PC-9 (cell line): ENCODE results near the gene PCDH9. TPM values are rescaled to one million over a fixed set of nuclear protein-coding genes. Genes with fewer than 3 reads are reported as not detected.

Experiments used
- BruUV-seq: library from RNA; stranded (reverse); fragments of 400-500 nt; replicated peaks from 2 replicates; lab custom pipeline; 2021; lab: Mats Ljungman, UMichigan
- CTCF ChIA-PET: fragments of 300-600 bp; sonication (Branson Sonifier 250); formaldehyde crosslinking; loops from one replicate; lab custom pipeline; 2022; ENCODE audit warnings: antibody characterized with exemption; lab: Charles Lee
- POLR2A ChIA-PET: fragments of 300-600 bp; sonication (Branson Sonifier 250); formaldehyde crosslinking; loops from one replicate; lab custom pipeline; 2022; ENCODE audit warnings: antibody characterized with exemption; ENCODE audit not compliant: unreplicated experiment; lab: Charles Lee
- DNase-seq, 2 experiments: peaks; one replicate each; pipeline versions ENCODE4 v3.0.0 to v3.0.0-alpha.2; 2015 to 2022; ENCODE audit warnings: mixed read lengths in 1 of 2
- H2AFZ ChIP-seq: fragments of 200-600 bp; sonication (generic); 2 replicates; pipeline ENCODE4 v1.8.1; 2017; ENCODE audit warnings: antibody characterized with exemption
- H3F3A ChIP-seq: fragments of 200-600 bp; sonication (generic); 2 replicates; pipeline ENCODE4 v1.8.1; 2017; ENCODE audit warnings: antibody characterized with exemption, mild to moderate bottlenecking, low read depth; ENCODE audit not compliant: insufficient read depth
- H3K27ac ChIP-seq: fragments of 200-600 bp; sonication (generic); 2 replicates; pipeline ENCODE4 v1.6.1; 2016; ENCODE audit warnings: mixed run types
- H3K27me3 ChIP-seq: fragments of 200-600 bp; sonication (generic); 2 replicates; pipeline ENCODE4 v1.6.1; 2016; ENCODE audit warnings: low read depth, mixed run types; ENCODE audit not compliant: insufficient read depth
- H3K36me3 ChIP-seq: fragments of 200-600 bp; sonication (generic); 2 replicates; pipeline ENCODE4 v1.6.1; 2016; ENCODE audit warnings: low read depth, mixed run types
- H3K4me1 ChIP-seq: fragments of 200-600 bp; sonication (generic); replicated peaks from 2 replicates; pipeline ENCODE4 v1.6.1; 2016; ENCODE audit warnings: mixed run types; ENCODE audit not compliant: insufficient read depth
- H3K4me2 ChIP-seq: fragments of 200-600 bp; sonication (generic); 2 replicates; pipeline ENCODE4 v1.6.1; 2017; ENCODE audit warnings: mixed run types
- H3K4me3 ChIP-seq: fragments of 200-600 bp; sonication (generic); 2 replicates; pipeline ENCODE4 v1.6.1; 2016; ENCODE audit warnings: mixed run types
- H3K79me2 ChIP-seq: fragments of 200-600 bp; sonication (generic); 2 replicates; pipeline ENCODE4 v1.6.1; 2017; ENCODE audit warnings: low read depth, mixed run types
- H3K9me2 ChIP-seq: fragments of 200-600 bp; sonication (generic); 2 replicates; pipeline ENCODE4 v1.8.1; 2017; ENCODE audit warnings: mild to moderate bottlenecking; ENCODE audit not compliant: insufficient read depth
- H3K9me3 ChIP-seq: fragments of 200-600 bp; sonication (generic); 2 replicates; pipeline ENCODE4 v1.8.1; 2016; ENCODE audit warnings: low read depth; ENCODE audit not compliant: insufficient read depth
- H4K20me1 ChIP-seq: fragments of 200-600 bp; sonication (generic); 2 replicates; pipeline ENCODE4 v1.8.1; 2017; ENCODE audit not compliant: insufficient read depth
- CTCF ChIP-seq: fragments of 200-600 bp; sonication (generic); conservative IDR thresholded peaks from 2 replicates; pipeline ENCODE4 v1.6.1; 2017; ENCODE audit warnings: mixed run types, antibody characterized with exemption, mild to moderate bottlenecking, moderate library complexity
- EZH2 ChIP-seq: fragments of 200-600 bp; sonication (generic); IDR thresholded peaks from 2 replicates; pipeline ENCODE4 v1.8.0; 2017; ENCODE audit warnings: antibody characterized with exemption, low read depth
- intact Hi-C: fragments of 100-400 bp; cut with micrococcal nuclease; formaldehyde crosslinking; loops from one replicate; pipeline ENCODE4 v1.10.0; 2022; ENCODE audit not compliant: unreplicated experiment
- total RNA-seq: library from RNA; stranded (reverse); gene quantifications from 2 replicates; pipeline ENCODE4 v1.2.3, GENCODE V29; 2021

Gene PCDH9
- total RNA-seq, 1 experiment from 2014 or later, result 0.37 TPM

DNA sequence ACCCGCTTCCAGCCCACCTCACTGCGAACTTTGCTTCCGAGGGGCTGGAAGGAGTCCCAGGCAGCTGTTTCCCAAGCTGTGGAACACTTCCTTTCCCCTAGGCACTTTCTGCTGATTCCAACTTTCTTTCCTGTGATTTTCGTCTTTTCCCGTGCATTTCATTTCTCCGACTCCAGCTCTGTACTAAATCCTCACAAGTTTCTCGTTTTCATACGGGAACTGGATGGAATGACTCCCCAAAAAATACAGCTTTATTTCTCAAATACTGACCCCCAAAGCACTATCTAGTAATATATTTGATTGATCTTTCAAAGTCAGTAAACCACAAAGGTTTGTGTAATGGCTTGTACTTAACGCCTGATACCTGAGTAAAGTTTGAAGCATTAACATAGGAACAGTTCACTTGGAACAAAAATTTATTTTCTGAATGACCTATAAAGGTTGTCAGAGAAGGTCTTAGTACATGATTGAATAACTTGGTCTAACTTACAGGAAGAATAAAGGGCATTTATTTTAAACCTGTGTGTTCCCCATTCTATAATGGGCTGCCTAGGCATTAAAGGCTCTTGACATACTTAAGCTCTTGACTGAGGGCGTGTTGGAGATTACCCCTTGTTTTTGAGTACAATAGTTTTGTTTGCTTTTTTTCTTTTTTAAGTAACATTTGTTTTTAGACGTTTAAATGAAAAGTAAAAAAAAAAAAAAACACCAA lies 1.3 kb upstream of the PCDH9 start:
- intact Hi-C loops, result loop anchor here (2.0 to 10.0 kb wide), 3 partner anchors 77 to 1577 kb away; no protein-coding TSS in a partner anchor
- Histone ChIP-seq H4K20me1 (no peaks in the 10 kb centered on the region), H3K4me2 (peak overlapping the region; percentile 98), H3K79me2 (no peaks in the 10 kb centered on the region), H3K4me1 (peaks cover 9% of the 10 kb centered on the region; the same call in 1 of the 2 replicates), H3K4me3 (peak overlapping the region; percentile 96), H3F3A (no peaks in the 10 kb centered on the region), H2AFZ (peak overlapping the region; percentile 99), H3K27me3 (no peaks in the 10 kb centered on the region), H3K27ac (no peak overlapping the region), H3K36me3 (no peaks in the 10 kb centered on the region), H3K9me2 (no peaks in the 10 kb centered on the region), H3K9me3 (no peaks in the 10 kb centered on the region)
- TF ChIP-seq CTCF, result no peak
- TF ChIP-seq EZH2, result no peak
- POLR2A ChIA-PET, result interaction anchor here (0.5 kb wide), 1 partner anchor 1014 kb away, joined by 3 read pairs; no protein-coding TSS in a partner anchor
- CTCF ChIA-PET, result no interaction called here
- no TSS peak for BruUV-seq
- no peak for DNase-seq

DNA sequence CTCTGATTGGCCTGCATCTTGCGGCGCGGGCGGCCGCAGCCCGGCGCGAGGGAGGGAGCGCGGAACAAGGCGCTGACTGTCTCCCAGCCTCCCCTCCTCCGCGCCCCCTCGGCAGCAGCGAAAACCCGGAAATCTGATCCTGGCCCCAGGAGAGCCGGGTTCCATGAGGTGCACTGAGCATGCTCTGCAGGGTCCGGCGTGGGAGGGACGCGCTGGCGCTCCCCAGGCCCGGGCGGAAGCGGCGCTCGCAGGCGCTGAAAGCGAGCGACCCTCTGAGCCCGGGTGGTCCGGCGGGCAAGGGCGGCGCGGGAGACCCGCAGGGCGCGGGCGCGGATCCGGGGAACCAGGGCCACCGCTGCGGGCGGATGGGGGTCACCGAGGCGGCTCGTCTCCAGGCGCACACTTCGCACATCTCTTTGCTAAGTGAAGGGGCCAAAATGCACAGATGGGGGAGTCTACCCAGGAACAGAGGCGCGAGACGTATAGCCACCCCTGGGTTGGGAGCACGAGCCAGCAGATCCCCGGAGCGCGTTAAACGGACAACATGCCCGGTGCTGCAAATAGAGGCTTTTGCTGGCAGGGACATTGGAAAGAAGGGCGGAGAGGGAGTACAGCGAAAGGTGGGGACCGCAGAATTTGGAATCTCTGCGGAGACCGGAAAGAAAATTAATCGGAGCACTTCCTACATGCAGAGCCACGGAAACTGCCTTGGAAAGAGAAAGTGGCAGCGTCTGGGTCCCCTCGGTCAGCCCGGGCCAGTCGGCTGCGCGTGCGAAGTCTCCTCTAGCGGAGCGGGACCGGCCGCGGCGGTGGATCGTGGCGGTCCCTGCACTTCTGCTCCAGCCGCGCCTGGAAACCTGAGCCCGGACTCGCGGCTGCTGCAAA lies 510 bp upstream of the PCDH9 start:
- POLR2A ChIA-PET, result no interaction called here
- Histone ChIP-seq H3K27ac (no peak overlapping the region), H3K36me3 (no peaks in the 10 kb centered on the region), H3K9me3 (no peaks in the 10 kb centered on the region), H3K9me2 (no peaks in the 10 kb centered on the region), H2AFZ (peak overlapping the region; percentile 99), H3K79me2 (no peaks in the 10 kb centered on the region), H3F3A (no peaks in the 10 kb centered on the region), H3K4me1 (peaks cover 9% of the 10 kb centered on the region; the same call in 1 of the 2 replicates), H3K27me3 (no peaks in the 10 kb centered on the region), H3K4me3 (peak overlapping the region; percentile 96), H3K4me2 (peak overlapping the region; percentile 98), H4K20me1 (no peaks in the 10 kb centered on the region)
- intact Hi-C loops, result loop anchor here (2.0 to 10.0 kb wide), 3 partner anchors 78 to 1576 kb away; no protein-coding TSS in a partner anchor
- TF ChIP-seq CTCF, result no peak
- no peak for TF ChIP-seq EZH2
- CTCF ChIA-PET, result no interaction called here
- DNase-seq, result peak; percentile 76 to 97
- BruUV-seq, result TSS peak; percentile 66

GRCh38 chr13:67228916-67229315 lies 1.2 kb downstream of the PCDH9 start:
- ChIA-PET POLR2A (interaction anchor here (0.6 kb wide), 1 partner anchor 738 kb away, joined by 11 read pairs; no protein-coding TSS in a partner anchor), CTCF (no interaction called here)
- Histone ChIP-seq H4K20me1 (no peaks in the 10 kb centered on the region), H3F3A (no peaks in the 10 kb centered on the region), H3K36me3 (no peaks in the 10 kb centered on the region), H3K27ac (no peak overlapping the region), H3K4me2 (no peak overlapping the region), H3K9me2 (no peaks in the 10 kb centered on the region), H3K79me2 (no peaks in the 10 kb centered on the region), H3K27me3 (no peaks in the 10 kb centered on the region), H2AFZ (no peak overlapping the region), H3K4me3 (no peak overlapping the region), H3K9me3 (no peaks in the 10 kb centered on the region), H3K4me1 (peaks cover 9% of the 10 kb centered on the region; the same call in 1 of the 2 replicates)
- no peak for DNase-seq
- TF ChIP-seq EZH2, result no peak
- no peak for TF ChIP-seq CTCF
- BruUV-seq, result no TSS peak
- intact Hi-C loops, result no loop called here
